Gastroesophageal sphincter (tissue), 4 donors: ENCODE data around the gene TTLL12. TPM values are rescaled to one million over a fixed set of nuclear protein-coding genes. Genes with fewer than 3 reads are reported as not detected.
A peak's percentile ranks its signal among the peaks of the same experiment; 100 is the strongest.

ENCODE experiments used
- ATAC-seq: fragments of 150-250 bp; one replicate; pipeline ENCODE4 v1.9.1; 2016; ENCODE audit warnings: mild to moderate bottlenecking, moderate library complexity
- H3K27ac ChIP-seq, 4 donors: fragments of 200-600 bp; sonication (generic) in 3 of 4; 1 replicate in 3 of 4; 2 replicates in 1 of 4; pipeline ENCODE4 v1.5.1; 2016 to 2019
- H3K27me3 ChIP-seq: fragments of 200-600 bp; sonication (generic); one replicate; pipeline ENCODE4 v1.5.1; 2019
- H3K36me3 ChIP-seq, 2 donors: fragments of 200-600 bp; sonication (generic); one replicate each; pipeline ENCODE4 v1.5.1; 2019; ENCODE audit warnings: control low read depth in 1 of 2
- H3K4me1 ChIP-seq, 3 donors: fragments of 200-600 bp; sonication (generic); 1 replicate in 2 of 3; 2 replicates in 1 of 3; pipeline ENCODE4 v1.5.1; 2016 to 2019; ENCODE audit warnings: control low read depth in 2 of 3
- H3K4me3 ChIP-seq, 2 donors: fragments of 200-600 bp; sonication (generic); one replicate each; pipeline ENCODE4 v1.5.1; 2019; ENCODE audit warnings: mild to moderate bottlenecking in 1 of 2, moderate library complexity in 1 of 2
- H3K9me3 ChIP-seq, 3 donors: fragments of 200-600 bp; sonication (generic); one replicate each; pipeline ENCODE4 v1.5.1; 2017 to 2019; ENCODE audit warnings: control low read depth in 2 of 3
- EP300 ChIP-seq: sonication (generic); formaldehyde crosslinking; IDR thresholded peaks from one replicate; pipeline ENCODE4 v1.6.1; 2017; ENCODE audit warnings: antibody characterized with exemption, mild to moderate bottlenecking
- POLR2A ChIP-seq, 2 donors: fragments of 450-650 bp; IDR thresholded peaks; one replicate each; pipeline ENCODE4 v1.6.1; 2017; ENCODE audit warnings: antibody characterized with exemption in 2 of 2, mild to moderate bottlenecking in 2 of 2, moderate library complexity in 1 of 2
- POLR2AphosphoS5 ChIP-seq: sonication (generic); formaldehyde crosslinking; IDR thresholded peaks from one replicate; pipeline ENCODE4 v1.6.1; 2017; ENCODE audit warnings: antibody characterized with exemption
- WGBS, 2 donors: methylation state at CpG; one replicate each; pipeline ENCODE4 v1.1.5; 2018; ENCODE audit warnings: low coverage in 1 of 2; 5-methylcytosine and 5-hydroxymethylcytosine counted together
- total RNA-seq, 4 donors: library from RNA; depleted of rRNA; stranded (reverse); fragments of >200 nt; gene quantifications; one replicate each; pipeline ENCODE4 v1.1.0, GENCODE V29; 2016
- TF ChIP-seq, protein P1 (sequence below), 4 experiments: fragments of 200-600 bp in 2 of 4; fragments of 450-650 bp in 2 of 4; sonication (generic) in 1 of 4; IDR thresholded peaks; one replicate each; pipeline ENCODE4 v1.5.1; 2017 to 2019; ENCODE audit warnings: antibody characterized with exemption in 4 of 4, mild to moderate bottlenecking in 2 of 4, moderate library complexity in 2 of 4

Gene TTLL12
- total RNA-seq, 4 donors from 2014 or later, result 20.8 to 34.5 (median 23.4) TPM

- Histone ChIP-seq H3K27ac (peak overlapping the region in 3 of 4 donors; percentile 86 to 96 (median 90)), H3K27me3 (peaks cover 2% of the 10 kb centered on the region), H3K36me3 (peaks cover 0 to 24% of the 10 kb centered on the region in 2 donors), H3K4me3 (peak overlapping the region; percentile 62 to 87), H3K4me1 (peaks cover 0 to 30% (median 12%) of the 10 kb centered on the region in 3 donors), H3K9me3 (no peaks in the 10 kb centered on the region)
- WGBS, 2 donors, result no CpG with 5 or more reads among the region's 12 CpGs
- ATAC-seq, result no peak
- TF ChIP-seq EP300 (no peak), POLR2AphosphoS5 (no peak), POLR2A (IDR thresholded peaks at IDR 0.05) (no peak)
- TF ChIP-seq, protein P1, sequence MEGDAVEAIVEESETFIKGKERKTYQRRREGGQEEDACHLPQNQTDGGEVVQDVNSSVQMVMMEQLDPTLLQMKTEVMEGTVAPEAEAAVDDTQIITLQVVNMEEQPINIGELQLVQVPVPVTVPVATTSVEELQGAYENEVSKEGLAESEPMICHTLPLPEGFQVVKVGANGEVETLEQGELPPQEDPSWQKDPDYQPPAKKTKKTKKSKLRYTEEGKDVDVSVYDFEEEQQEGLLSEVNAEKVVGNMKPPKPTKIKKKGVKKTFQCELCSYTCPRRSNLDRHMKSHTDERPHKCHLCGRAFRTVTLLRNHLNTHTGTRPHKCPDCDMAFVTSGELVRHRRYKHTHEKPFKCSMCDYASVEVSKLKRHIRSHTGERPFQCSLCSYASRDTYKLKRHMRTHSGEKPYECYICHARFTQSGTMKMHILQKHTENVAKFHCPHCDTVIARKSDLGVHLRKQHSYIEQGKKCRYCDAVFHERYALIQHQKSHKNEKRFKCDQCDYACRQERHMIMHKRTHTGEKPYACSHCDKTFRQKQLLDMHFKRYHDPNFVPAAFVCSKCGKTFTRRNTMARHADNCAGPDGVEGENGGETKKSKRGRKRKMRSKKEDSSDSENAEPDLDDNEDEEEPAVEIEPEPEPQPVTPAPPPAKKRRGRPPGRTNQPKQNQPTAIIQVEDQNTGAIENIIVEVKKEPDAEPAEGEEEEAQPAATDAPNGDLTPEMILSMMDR (IDR thresholded peaks at IDR 0.05), result no peak
These were observed 1.1 kb downstream of the TTLL12 start for GRCh38 chr22:43185860-43186261.

GRCh38 chr22:43183496-43184277 is 3.2 kb downstream of the TTLL12 start:
- Histone ChIP-seq H3K4me3 (no peak overlapping the region), H3K27me3 (no peaks in the 10 kb centered on the region), H3K4me1 (peaks cover 0 to 30% (median 12%) of the 10 kb centered on the region in 3 donors), H3K9me3 (no peaks in the 10 kb centered on the region), H3K27ac (no peak overlapping the region), H3K36me3 (peaks cover 0 to 46% of the 10 kb centered on the region in 2 donors)
- 41% methylated on average over 3 of the region's 12 CpGs; no CpG with 5 or more reads in 1 of the 2 donors for WGBS, 2 donors
- TF ChIP-seq EP300, result no peak
- TF ChIP-seq, protein P1 (IDR thresholded peaks at IDR 0.05), result no peak
- ATAC-seq, result no peak

GRCh38 chr22:43182726-43183125 is 4.2 kb downstream of the TTLL12 start:
- no peaks in the 10 kb centered on the region for H3K27me3 ChIP-seq
- no peak overlapping the region for H3K27ac ChIP-seq
- no peak for TF ChIP-seq EP300
- no peak for TF ChIP-seq POLR2A (IDR thresholded peaks at IDR 0.05)
- no peak for TF ChIP-seq POLR2AphosphoS5
- TF ChIP-seq, protein P1 (IDR thresholded peaks at IDR 0.05), result no peak
- ATAC-seq, result no peak
- peaks cover 0 to 24% (median 12%) of the 10 kb centered on the region in 3 donors for H3K4me1 ChIP-seq
- H3K9me3 ChIP-seq, result no peaks in the 10 kb centered on the region
- no peak overlapping the region for H3K4me3 ChIP-seq
- 80% methylated on average over 2 of the region's 17 CpGs; no CpG with 5 or more reads in 1 of the 2 donors for WGBS, 2 donors
- peaks cover 0 to 55% of the 10 kb centered on the region in 2 donors for H3K36me3 ChIP-seq

- Histone ChIP-seq H3K27me3 (no peaks in the 10 kb centered on the region), H3K36me3 (peaks cover 0 to 59% of the 10 kb centered on the region in 2 donors), H3K4me3 (no peak overlapping the region), H3K27ac (no peak overlapping the region), H3K4me1 (peaks cover 0 to 23% (median 12%) of the 10 kb centered on the region in 3 donors), H3K9me3 (no peaks in the 10 kb centered on the region)
- TF ChIP-seq POLR2AphosphoS5 (no peak), POLR2A (IDR thresholded peaks at IDR 0.05) (no peak), EP300 (no peak)
- TF ChIP-seq, protein P1 (IDR thresholded peaks at IDR 0.05), result no peak
- WGBS, 2 donors, result 100% methylated on average over 1 of the region's 10 CpGs; no CpG with 5 or more reads in 1 of the 2 donors
- no peak for ATAC-seq
These were observed 4.8 kb downstream of the TTLL12 start for GRCh38 chr22:43182118-43182517.
